Muscle of back (tissue), 11 donors: ENCODE results near the gene ZNF879. TPM values are rescaled to one million over a fixed set of nuclear protein-coding genes. Genes with fewer than 3 reads are reported as not detected.

Source experiments
- DNase-seq, 3 donors: peaks; one replicate each; pipeline versions ENCODE4 v3.0.0 to v3.0.0-alpha.2; 2013
- polyA plus RNA-seq, 10 donors: library from polyadenylated mRNA; unstranded; fragments of 120-200 nt; gene quantifications; one replicate each; pipeline ENCODE4 v1.2.1, GENCODE V29; 2013; ENCODE audit not compliant: insufficient read length in 10 of 10

ZNF879 gene
- polyA plus RNA-seq, 10 donors = 3.2 to 5.0 (median 4.4) TPM

- no peak for DNase-seq
Observed at GRCh38 chr5:179006564-179006963, 17.0 kb upstream of the ZNF879 start.

GRCh38 chr5:179008667-179009066 is 14.9 kb upstream of the ZNF879 start:
- DNase-seq = no peak

- DNase-seq = no peak
Observed at GRCh38 chr5:179033004-179033580, 9.5 kb downstream of the ZNF879 start.

- DNase-seq = no peak
Observed at GRCh38 chr5:179044765-179045164, 21.2 kb downstream of the ZNF879 start.

- DNase-seq = no peak
Observed at GRCh38 chr5:179051784-179052183, 28.2 kb downstream of the ZNF879 start.

DNA sequence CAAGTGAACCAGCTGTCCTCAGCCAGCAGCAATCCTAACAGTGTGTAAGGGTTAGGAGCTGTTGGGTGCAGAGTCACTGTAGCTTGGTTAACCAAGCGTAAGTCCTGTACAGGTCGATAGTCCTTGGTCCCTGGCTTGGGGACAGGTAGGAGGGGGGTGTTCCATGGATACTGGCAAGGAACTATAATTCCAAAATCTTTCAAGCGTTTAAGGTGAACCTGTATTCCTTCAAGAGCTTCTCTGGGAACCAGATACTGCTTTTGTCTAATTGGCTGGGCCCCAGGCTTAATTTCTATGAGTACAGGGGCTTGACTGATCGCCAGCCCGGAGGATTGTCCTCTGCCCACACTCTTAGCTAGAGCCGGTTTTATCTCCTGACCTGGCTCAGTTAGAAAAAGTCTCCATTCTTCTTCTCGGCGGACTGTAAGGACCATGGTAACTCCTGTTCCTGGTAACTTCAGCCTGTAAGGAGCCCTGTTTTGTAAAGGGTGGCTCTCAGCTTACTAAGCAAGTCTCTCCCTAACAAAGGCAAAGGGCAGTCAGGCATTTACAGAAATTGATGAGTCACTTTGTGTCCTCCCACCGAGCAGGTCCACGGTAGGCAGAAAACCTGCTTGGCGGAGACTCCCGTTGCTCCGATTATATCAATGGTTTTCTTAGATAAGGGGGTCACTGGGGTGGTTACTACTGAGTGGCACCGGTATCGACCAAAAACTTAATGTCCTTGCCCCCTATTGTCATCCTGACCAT is 30.6 kb downstream of the ZNF879 start:
- no peak for DNase-seq

GRCh38 chr5:179054876-179055275 is 31.3 kb downstream of the ZNF879 start:
- no peak for DNase-seq

DNA sequence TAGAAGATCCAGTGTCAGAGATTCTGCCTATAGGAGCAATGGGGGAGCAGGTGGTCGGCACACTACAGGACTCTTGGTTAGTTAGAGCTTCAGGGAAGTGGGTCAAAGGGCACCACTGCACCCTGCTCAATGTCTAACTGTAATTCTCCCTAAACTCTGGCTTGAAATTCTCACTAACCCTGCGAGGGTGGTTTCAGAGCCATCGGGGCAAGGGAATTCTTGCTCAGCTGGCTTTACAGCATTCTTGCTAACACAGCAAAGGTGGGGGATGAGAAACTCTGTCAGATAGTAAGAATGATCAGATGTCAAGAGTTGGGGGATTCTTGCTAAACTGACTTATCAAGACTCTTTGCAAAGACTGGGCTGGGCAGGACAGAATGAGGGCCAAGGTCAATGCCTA is 31.8 kb downstream of the ZNF879 start:
- no peak for DNase-seq

DNA sequence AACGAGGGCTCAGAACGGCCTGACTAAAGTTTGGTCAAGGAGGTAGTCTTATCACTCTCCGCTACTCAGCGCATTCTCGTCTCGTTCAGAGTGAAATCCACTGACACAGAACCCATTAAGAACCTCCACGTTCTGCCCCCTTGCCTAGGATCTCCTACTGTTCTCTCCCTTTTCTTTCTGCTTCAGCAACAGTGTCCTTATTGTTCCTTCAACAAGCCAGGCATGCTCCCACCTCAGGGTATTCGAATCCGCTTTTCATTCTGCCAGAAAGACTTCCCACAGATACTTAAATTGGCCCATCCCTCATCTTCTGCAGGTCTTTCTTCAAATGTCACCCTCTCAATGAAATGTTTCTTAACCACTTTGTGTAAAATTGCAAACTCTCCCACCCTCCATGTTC is 32.2 kb downstream of the ZNF879 start:
- DNase-seq = no peak

DNA sequence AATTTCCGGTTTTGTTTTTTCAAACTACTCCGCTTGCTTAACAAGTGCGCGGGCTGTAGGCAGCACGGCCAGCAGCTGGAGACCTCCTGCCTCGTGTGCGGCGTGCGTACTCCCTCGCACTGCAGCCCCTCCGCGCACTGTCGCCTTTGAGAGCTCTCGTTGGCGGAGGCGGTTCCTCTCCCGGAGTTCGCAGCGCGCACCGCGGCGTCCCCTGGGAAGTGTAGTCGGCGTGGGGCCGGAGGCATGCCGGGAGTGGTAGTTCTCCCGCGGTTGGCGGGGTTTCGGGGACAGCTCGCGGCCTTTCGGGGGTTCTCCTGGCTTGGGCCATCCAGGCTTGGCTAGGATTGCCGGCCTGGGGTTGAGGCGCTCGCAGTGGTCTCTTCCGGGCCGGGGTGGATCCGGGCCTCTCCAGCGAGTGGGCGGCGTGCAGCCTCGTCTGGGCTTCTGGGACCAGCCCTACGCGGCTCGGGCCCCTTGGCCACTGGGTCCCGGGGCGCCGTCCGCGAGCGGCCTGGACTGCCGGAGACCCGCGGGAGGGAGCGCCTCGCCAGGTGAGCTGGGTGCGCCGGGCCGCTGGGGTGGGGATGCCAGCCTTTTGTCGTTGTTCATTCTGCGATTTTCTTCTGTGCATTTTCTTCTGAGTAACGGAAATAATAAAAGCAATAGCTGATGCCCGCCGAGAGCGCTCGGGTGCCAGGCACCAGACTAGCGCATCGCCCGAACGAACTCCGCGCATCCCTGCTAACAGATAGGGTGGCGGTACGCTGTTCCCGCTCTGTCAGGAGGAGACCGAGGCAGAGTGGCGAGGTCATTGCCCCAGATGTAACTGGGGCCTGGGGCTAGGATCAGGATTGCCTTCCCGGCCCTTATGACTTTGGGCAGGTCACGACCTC is 36.8 kb downstream of the ZNF879 start, which contains the start of gene ZNF354C:
ZNF354C (plus strand) TSS at position 258 of the 893 bp plus-strand sequence. CDS start 1,696 bp downstream, outside the sequence.
- peak; percentile 90 to 98 (median 95) for DNase-seq

DNA sequence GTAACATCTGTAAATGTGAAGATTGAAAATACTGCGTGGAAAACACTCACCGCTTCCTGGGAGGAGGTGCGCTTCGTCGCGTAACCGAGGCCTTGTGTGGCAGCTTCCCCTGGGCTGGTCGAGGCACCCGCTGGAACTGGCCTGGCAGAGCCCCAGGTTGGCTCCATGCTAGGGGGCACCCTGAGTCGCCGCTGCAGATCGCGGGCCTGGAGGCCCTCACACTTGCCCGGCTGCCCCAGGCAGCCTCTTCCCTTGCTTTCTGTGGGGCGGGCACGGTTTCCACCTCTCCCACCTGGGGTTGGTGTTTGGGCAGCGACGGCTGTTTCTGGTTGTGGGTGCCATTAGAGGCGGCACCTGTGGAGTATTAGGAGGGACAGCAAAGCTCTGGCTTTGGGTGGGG is 37.4 kb downstream of the ZNF879 start:
- no peak for DNase-seq

GRCh38 chr5:179065703-179066102 is 42.1 kb downstream of the ZNF879 start:
- DNase-seq = no peak

DNA sequence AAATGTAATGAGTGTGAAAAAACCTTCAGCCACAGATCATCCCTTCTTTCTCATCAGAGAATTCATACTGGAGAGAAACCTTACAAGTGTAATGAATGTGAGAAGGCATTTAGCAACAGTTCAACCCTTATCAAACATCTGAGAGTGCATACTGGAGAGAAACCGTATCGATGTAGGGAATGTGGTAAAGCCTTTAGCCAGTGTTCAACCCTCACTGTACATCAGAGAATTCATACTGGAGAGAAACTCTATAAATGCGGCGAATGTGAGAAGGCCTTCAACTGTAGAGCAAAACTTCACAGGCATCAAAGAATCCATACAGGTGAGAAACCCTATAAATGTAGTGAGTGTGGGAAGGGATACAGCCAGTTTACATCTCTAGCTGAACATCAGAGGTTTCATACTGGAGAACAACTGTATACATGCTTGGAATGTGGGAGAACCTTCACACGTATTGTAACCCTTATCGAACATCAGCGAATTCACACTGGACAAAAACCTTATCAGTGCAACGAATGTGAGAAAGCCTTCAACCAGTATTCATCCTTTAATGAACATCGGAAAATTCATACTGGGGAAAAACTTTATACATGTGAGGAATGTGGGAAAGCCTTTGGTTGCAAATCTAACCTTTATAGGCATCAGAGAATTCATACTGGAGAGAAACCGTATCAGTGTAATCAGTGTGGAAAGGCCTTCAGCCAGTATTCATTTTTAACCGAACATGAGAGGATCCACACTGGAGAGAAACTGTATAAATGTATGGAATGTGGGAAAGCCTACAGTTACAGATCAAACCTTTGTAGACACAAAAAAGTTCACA is 55.8 kb downstream of the ZNF879 start:
- DNase-seq = no peak

- no peak for DNase-seq
Observed at GRCh38 chr5:179080724-179081123, 57.1 kb downstream of the ZNF879 start.

Other genes with a start within 250 kb of the ZNF879 start
- gene ZNF354B, start 163.9 kb upstream of the ZNF879 start, polyA plus RNA-seq = 10 to 100 TPM; 10.1 to 19.6 (median 12.8) TPM
- 1 to 10 TPM; 1.7 to 3.5 (median 2.5) TPM for gene ZFP2, start 127.9 kb upstream of the ZNF879 start, polyA plus RNA-seq
- 1 to 10 TPM; 2.1 to 4.3 (median 3.6) TPM for gene ZNF454, start 82.6 kb upstream of the ZNF879 start, polyA plus RNA-seq
- gene GRM6, start 28.5 kb upstream of the ZNF879 start, polyA plus RNA-seq = 1 to 10 TPM in 1 of 10 donors, under 1 TPM in 9; 0.24 to 1.0 (median 0.51) TPM
- gene ZNF354C, start 36.6 kb downstream of the ZNF879 start, polyA plus RNA-seq = 10 to 100 TPM in 4 of 10 donors, 1 to 10 TPM in 6; 8.4 to 11.1 (median 9.8) TPM